Duodenal mucosa (tissue), 2 donors: ENCODE measurements around the gene GUCA2B.

Experiments used
- H3K27ac ChIP-seq: one replicate; pipeline ENCODE4 v1.7.0; 2013; ENCODE audit warnings: low read depth, low read length
- H3K27me3 ChIP-seq, 2 donors: one replicate each; pipeline ENCODE4 v1.7.0; 2013; ENCODE audit warnings: low read length in 2 of 2, control low read depth in 1 of 2; ENCODE audit not compliant: insufficient read depth in 2 of 2, control insufficient read depth in 1 of 2
- H3K36me3 ChIP-seq, 2 donors: one replicate each; pipeline ENCODE4 v1.7.0; 2013; ENCODE audit warnings: low read length in 2 of 2, control low read depth in 1 of 2; ENCODE audit not compliant: insufficient read depth in 2 of 2, control insufficient read depth in 1 of 2
- H3K4me1 ChIP-seq, 2 donors: one replicate each; pipeline ENCODE4 v1.7.0; 2013; ENCODE audit warnings: low read length in 2 of 2, control low read depth in 1 of 2; ENCODE audit not compliant: insufficient read depth in 2 of 2, control insufficient read depth in 1 of 2
- H3K4me3 ChIP-seq, 2 donors: one replicate each; pipeline ENCODE4 v1.7.0; 2013; ENCODE audit warnings: low read length in 2 of 2, low read depth in 1 of 2
- H3K9ac ChIP-seq, 2 donors: one replicate each; pipeline ENCODE4 v1.7.0; 2013; ENCODE audit warnings: low read length in 2 of 2, low read depth in 1 of 2
- H3K9me3 ChIP-seq, 2 donors: one replicate each; pipeline ENCODE4 v1.7.0; 2013; ENCODE audit warnings: low read length in 2 of 2, control low read depth in 1 of 2; ENCODE audit not compliant: control insufficient read depth in 1 of 2

GUCA2B gene

DNA sequence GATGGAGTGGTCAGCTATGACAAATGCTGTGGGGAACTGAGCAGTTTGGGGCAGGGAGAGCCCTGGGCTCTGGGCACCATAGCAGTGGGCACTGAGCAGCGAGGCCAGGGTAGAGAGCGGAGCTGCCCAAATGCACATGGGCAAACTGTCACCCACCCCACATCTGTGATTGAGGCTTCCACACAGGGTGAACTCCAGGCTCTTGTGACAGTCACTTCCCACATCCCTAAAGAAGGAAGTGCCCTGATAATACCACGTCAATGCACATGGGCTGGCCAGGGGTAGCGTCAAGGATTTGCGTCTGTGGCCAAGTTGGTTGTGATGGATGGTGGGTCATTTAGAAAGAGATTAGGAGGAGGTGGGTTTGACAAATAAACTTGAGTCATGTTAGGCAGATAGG, 2.6 kb upstream of the GUCA2B start:
- peaks cover 22 to 31% of the 10 kb centered on the region in 2 donors for H3K4me1 ChIP-seq
- peaks cover 8 to 9% of the 10 kb centered on the region in 2 donors for H3K27me3 ChIP-seq
- H3K9ac ChIP-seq: no peak overlapping the region
- H3K9me3 ChIP-seq: no peaks in the 10 kb centered on the region
- H3K36me3 ChIP-seq: no peaks in the 10 kb centered on the region
- H3K4me3 ChIP-seq: no peak overlapping the region
- no peak overlapping the region for H3K27ac ChIP-seq

DNA sequence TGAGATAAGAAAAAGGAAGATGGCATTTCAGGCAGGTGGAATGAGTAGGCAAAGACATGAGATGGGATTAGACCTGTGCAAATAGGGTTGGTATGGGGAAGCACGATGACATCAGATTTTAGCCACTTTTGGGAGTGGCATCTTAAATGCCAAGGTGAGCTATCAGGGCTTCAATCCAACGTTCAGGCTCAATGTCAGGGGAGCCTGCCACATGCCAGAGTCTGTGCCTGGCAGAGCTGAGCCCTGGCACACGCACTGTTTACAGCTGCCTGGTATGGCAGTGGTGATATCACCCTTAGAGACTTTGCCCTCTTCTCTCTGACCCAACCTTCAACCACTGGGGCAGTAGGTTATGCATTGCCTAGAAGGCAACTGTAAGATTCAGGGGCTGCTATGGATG, 1.1 kb upstream of the GUCA2B start:
- Histone ChIP-seq H3K4me3 (no peak overlapping the region), H3K9ac (no peak overlapping the region), H3K9me3 (no peaks in the 10 kb centered on the region), H3K27ac (no peak overlapping the region), H3K4me1 (peaks cover 22 to 31% of the 10 kb centered on the region in 2 donors), H3K27me3 (no peaks in the 10 kb centered on the region), H3K36me3 (no peaks in the 10 kb centered on the region)

DNA sequence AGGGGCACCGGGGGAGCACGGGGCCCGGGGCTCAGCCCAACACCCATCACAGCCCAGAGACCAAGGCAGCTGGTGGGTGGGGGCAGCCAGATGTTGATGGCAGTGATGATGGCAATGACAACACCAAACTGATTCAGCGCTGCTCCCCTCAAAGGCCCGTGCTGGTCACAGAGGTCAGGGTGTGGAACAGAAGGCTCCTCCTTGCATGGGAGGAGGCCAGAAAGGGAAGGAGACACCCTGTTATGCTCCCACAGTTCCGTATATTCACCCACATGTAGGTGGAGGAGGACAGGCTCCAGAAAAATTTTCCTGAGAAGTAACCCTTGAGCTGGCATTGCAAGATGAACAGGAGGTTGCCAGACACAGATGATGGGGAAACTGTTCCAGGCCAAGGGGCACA, 414 bp downstream of the GUCA2B start:
- Histone ChIP-seq H3K27ac (no peak overlapping the region), H3K36me3 (no peaks in the 10 kb centered on the region), H3K9ac (no peak overlapping the region), H3K9me3 (no peaks in the 10 kb centered on the region), H3K4me1 (peaks cover 22 to 31% of the 10 kb centered on the region in 2 donors), H3K27me3 (no peaks in the 10 kb centered on the region), H3K4me3 (no peak overlapping the region)

DNA sequence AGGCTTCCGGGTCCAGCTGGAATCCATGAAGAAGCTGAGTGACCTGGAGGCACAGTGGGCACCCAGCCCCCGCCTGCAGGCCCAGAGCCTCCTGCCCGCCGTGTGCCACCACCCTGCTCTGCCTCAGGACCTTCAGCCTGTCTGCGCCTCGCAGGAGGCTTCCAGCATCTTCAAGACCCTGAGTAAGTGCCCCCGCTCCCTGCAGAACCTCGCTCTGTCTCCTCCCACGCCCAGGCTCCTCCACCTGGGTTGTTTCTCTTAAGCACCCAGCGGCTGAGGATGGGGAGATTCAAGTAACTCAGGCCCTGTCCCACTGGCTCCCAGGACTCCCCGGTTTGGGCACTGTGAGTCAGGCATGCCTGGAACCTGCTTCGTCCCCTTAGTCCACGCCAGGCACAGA, 1.5 kb downstream of the GUCA2B start:
- H3K4me3 ChIP-seq: no peak overlapping the region
- no peaks in the 10 kb centered on the region for H3K36me3 ChIP-seq
- no peaks in the 10 kb centered on the region for H3K27me3 ChIP-seq
- no peak overlapping the region for H3K27ac ChIP-seq
- H3K9ac ChIP-seq: no peak overlapping the region
- H3K4me1 ChIP-seq: peaks cover 22 to 31% of the 10 kb centered on the region in 2 donors
- H3K9me3 ChIP-seq: no peaks in the 10 kb centered on the region

DNA sequence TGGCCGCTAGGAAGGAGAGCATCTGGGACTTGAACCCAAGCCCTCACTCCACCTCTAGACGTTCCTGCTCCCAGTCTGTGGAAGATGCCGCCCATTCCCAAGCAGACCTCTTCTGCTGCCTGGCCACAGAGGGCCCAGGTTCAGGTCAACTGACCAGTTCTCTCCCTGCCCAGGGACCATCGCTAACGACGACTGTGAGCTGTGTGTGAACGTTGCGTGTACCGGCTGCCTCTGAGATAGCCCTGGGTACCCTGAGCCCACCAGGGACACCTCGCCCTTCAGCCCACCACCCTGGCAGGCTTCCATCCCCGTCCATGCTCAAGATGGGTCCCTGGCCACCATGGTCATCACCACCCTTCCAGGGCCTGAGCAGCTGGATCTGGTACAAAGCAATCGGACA, 2.2 kb downstream of the GUCA2B start:
- Histone ChIP-seq H3K36me3 (no peaks in the 10 kb centered on the region), H3K9me3 (peaks cover 0 to under 1% of the 10 kb centered on the region in 2 donors), H3K27me3 (no peaks in the 10 kb centered on the region), H3K4me3 (no peak overlapping the region), H3K9ac (no peak overlapping the region), H3K4me1 (peaks cover 22 to 28% of the 10 kb centered on the region in 2 donors), H3K27ac (no peak overlapping the region)

DNA sequence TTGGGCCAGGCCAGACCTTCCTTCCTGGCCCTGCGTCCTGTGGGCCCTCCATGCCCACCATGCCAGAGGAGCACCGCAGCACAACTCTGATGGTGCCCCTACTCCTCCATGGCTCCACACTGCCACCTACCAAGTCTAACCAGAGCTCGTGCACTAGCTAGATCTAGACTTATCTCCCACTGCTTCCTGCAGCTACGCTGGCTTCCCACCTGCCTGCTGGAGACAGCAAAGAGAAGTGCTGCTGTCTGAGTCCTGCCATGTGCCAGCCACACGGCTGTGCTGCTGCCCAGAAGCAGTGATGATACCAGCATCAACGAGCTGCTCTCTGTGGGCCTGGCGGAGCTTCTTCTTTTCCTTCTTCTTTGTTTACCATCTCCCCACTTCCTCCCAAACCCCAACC, 4.5 kb downstream of the GUCA2B start:
- Histone ChIP-seq H3K9me3 (peaks cover 0 to 5% of the 10 kb centered on the region in 2 donors), H3K27me3 (no peaks in the 10 kb centered on the region), H3K4me1 (peaks cover 17 to 23% of the 10 kb centered on the region in 2 donors), H3K36me3 (no peaks in the 10 kb centered on the region), H3K27ac (no peak overlapping the region), H3K9ac (no peak overlapping the region), H3K4me3 (no peak overlapping the region)

DNA sequence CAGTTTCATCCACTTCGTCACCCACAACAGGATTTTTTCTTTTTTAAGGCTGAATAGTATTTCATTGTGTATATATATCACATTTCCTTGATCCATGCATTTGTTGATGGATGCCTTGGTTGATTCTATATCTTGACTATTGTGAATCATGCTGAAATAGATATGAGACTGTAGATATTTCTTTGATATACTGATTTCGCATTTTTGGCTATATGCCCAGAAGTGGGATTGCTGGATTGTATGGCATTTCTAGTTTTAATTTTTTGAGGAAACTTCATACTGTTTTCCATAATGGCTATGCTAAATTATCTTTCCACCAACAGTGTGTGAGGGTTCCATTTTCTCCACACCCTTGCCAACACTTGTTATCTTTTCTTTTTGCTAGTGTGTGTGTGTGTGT, 5.0 kb downstream of the GUCA2B start:
- no peaks in the 10 kb centered on the region for H3K27me3 ChIP-seq
- H3K9ac ChIP-seq: no peak overlapping the region
- H3K36me3 ChIP-seq: no peaks in the 10 kb centered on the region
- peaks cover 0 to 5% of the 10 kb centered on the region in 2 donors for H3K9me3 ChIP-seq
- H3K27ac ChIP-seq: no peak overlapping the region
- H3K4me3 ChIP-seq: no peak overlapping the region
- H3K4me1 ChIP-seq: peaks cover 12 to 19% of the 10 kb centered on the region in 2 donors

DNA sequence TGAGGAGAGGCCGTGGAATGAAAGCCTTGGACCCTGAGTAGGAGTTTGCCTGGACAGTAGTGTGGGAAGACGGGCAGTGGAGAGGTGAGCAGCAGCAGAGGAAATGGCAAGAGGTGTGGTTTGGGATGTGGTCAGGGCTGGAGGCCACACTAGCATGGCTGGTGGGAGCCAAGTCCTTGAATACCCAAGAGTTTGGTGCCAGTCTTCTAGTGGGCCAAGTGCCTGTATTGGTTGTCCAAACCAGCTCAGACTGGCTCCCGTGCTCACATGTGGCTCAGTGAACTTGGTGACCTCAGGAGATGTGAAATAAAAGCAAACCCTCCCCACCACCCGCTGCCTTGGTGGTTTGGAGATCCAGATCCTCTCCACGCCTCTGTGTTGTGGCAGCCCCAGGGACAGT, 9.0 kb downstream of the GUCA2B start:
- H3K27me3 ChIP-seq: no peaks in the 10 kb centered on the region
- H3K4me3 ChIP-seq: no peak overlapping the region
- peaks cover 0 to 5% of the 10 kb centered on the region in 2 donors for H3K9me3 ChIP-seq
- no peak overlapping the region for H3K27ac ChIP-seq
- H3K4me1 ChIP-seq: peaks cover 24 to 32% of the 10 kb centered on the region in 2 donors
- no peaks in the 10 kb centered on the region for H3K36me3 ChIP-seq
- H3K9ac ChIP-seq: no peak overlapping the region

DNA sequence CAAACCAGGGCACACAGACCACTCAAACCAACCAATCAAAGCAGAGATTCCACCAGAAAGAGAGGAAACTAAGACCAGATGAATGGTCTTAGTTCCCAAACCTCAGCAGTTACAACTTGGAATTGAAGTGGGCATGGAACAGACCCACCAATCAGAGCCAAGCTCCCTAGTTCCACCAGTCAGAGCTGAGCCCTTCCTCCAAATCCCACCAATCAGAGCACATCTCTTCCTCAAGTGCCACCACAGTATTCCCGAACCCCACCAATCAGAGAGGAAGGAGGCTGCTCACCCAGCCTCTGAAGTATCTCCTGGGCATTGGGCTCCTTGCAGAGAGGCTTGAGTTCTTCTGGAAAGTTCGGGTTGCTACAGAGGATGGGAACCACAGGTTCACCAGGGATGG, 9.9 kb downstream of the GUCA2B start:
- H3K27me3 ChIP-seq: no peaks in the 10 kb centered on the region
- no peak overlapping the region for H3K4me3 ChIP-seq
- no peak overlapping the region for H3K27ac ChIP-seq
- H3K9ac ChIP-seq: no peak overlapping the region
- no peaks in the 10 kb centered on the region for H3K36me3 ChIP-seq
- H3K4me1 ChIP-seq: peaks cover 33 to 40% of the 10 kb centered on the region in 2 donors
- peaks cover 0 to 5% of the 10 kb centered on the region in 2 donors for H3K9me3 ChIP-seq

DNA sequence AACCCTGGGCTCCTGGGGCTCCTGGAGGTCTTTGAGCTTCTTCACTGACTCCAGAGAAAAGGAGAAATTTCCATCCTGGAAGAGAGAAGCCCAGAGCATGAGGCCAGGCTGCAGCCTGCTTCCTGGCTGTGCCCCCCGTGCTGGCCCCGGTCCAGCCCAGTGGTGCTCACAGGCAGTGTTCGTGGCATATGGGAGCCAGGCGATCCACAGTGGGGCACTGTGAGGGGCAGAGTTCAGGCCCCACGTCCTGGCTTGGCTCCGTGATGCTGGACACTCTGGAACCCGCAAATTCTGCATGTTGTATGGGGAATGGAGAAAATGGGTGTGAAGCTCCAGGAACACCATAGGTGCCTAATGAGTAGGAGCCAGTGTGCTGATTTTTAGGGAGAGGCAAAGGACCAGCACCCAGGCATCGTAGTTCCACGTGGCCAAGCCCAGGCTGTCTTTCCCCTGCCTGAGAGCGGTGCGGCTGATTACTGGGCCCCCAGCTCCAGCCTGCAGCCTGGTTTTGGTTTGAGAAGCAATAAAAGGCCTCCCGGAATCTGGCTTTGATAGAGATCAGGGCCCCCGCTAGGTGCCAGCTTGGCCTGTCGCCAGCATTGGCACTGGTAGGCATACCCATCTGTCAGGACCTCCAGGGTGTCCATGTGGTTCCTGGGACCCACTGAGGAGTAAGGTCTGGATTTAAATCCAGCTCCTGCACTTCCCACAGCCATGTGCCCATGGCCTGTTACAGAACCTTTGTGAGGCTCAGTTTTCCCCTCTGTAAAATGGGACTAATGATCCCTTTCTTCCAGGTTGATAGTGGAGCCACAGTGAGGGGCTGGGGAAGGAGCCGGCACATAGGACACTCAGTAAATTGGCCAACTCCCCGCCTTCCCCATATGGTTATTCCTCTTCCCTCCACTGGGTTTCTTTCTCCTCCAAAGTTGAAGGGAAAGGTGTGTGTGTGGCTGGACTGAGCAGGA, 10.6 kb downstream of the GUCA2B start:
- H3K9me3 ChIP-seq: peaks cover 0 to 5% of the 10 kb centered on the region in 2 donors
- no peak overlapping the region for H3K4me3 ChIP-seq
- no peak overlapping the region for H3K9ac ChIP-seq
- H3K36me3 ChIP-seq: no peaks in the 10 kb centered on the region
- peaks cover 36 to 40% of the 10 kb centered on the region in 2 donors for H3K4me1 ChIP-seq
- no peaks in the 10 kb centered on the region for H3K27me3 ChIP-seq
- no peak overlapping the region for H3K27ac ChIP-seq
